ENCODE measurements around the gene TNPO3. TPM values are rescaled to one million over a fixed set of nuclear protein-coding genes. Genes with fewer than 3 reads are reported as not detected.

Gene TNPO3
- total RNA-seq, 4 donors from 2014 or later = 34.2 to 38.6 (median 38.5) TPM

GRCh38 chr7:129093867-129094456, 39.1 kb upstream of the TNPO3 start:
- TF ChIP-seq, protein P1, sequence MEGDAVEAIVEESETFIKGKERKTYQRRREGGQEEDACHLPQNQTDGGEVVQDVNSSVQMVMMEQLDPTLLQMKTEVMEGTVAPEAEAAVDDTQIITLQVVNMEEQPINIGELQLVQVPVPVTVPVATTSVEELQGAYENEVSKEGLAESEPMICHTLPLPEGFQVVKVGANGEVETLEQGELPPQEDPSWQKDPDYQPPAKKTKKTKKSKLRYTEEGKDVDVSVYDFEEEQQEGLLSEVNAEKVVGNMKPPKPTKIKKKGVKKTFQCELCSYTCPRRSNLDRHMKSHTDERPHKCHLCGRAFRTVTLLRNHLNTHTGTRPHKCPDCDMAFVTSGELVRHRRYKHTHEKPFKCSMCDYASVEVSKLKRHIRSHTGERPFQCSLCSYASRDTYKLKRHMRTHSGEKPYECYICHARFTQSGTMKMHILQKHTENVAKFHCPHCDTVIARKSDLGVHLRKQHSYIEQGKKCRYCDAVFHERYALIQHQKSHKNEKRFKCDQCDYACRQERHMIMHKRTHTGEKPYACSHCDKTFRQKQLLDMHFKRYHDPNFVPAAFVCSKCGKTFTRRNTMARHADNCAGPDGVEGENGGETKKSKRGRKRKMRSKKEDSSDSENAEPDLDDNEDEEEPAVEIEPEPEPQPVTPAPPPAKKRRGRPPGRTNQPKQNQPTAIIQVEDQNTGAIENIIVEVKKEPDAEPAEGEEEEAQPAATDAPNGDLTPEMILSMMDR (IDR thresholded peaks at IDR 0.05; ENCODE audit: low read depth) = no peak

DNA sequence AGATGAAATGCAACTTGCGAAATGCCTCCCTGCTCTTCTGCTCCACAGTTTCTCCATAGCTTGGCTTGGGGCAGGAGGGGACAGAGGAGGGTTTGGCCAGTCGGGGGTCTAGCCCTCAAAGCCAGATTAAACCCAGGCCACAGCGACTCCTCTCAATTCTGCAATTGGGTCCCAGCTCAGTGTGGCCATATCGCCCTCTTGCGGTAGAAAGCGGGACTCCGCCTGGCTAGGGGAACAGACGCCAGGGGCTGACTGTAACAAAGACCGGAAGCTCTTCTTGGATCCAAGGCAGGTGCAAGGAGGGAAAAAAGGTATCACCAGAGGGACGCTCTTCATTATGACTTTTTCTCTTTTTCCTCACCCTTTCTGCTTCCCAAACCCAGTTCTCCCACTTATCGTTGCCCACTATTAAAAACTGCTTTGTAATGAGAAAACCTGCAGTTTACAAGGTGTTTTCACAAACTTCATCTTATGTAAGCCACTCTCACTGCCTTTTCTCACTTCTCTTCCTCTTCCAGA, 36.6 kb upstream of the TNPO3 start:
- TF ChIP-seq, protein P1 (IDR thresholded peaks at IDR 0.05; ENCODE audit: low read depth) = no peak

- TF ChIP-seq, protein P1 (IDR thresholded peaks at IDR 0.05; ENCODE audit: low read depth) = no peak
Observed at GRCh38 chr7:129090300-129090907, 35.5 kb upstream of the TNPO3 start.

GRCh38 chr7:129089521-129090212, 34.8 kb upstream of the TNPO3 start:
- TF ChIP-seq, protein P1 (IDR thresholded peaks at IDR 0.05; ENCODE audit: low read depth) = no peak

GRCh38 chr7:129084801-129085551, 30.1 kb upstream of the TNPO3 start:
- TF ChIP-seq, protein P1 (IDR thresholded peaks at IDR 0.05; ENCODE audit: low read depth) = no peak

DNA sequence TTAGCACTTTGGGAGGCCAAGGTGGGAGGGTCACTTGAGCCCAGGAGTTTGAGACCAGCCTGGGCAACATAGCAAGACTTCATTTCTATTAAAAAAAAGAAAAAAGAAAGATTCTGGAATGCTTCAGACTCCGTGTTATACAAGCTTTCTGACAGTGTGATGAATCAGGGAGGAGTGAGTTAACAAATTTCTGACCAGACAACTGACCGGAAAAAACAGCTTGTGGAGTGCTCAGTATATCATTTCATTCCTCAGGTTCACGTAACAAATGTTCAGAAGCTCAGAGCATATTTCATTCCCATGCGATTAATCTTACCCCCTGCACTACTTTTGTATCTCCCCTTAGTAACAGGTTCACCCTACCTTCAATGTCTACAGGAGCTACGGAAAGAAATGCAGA, 28.6 kb upstream of the TNPO3 start:
- TF ChIP-seq, protein P1 (IDR thresholded peaks at IDR 0.05; ENCODE audit: low read depth) = no peak

All from subcutaneous adipose tissue (tissue), 4 donors.